CD4-positive, alpha-beta T cell (primary cell): ENCODE data around the gene SNAP91. TPM values are rescaled to one million over a fixed set of nuclear protein-coding genes. Genes with fewer than 3 reads are reported as not detected.

ENCODE experiments used
- ATAC-seq: fragments of 200-7000 bp; cut with Tn5 transposase; one replicate; pipeline ENCODE4 v1.10.0; 2022; ENCODE audit warnings: mild to moderate bottlenecking; ENCODE audit not compliant: poor library complexity
- CTCF ChIA-PET: fragments of 350-600 bp; sonication (Branson Sonifier 250); formaldehyde crosslinking; loops from one replicate; lab custom pipeline; 2021; ENCODE audit warnings: antibody characterized with exemption, inconsistent platforms; lab: Charles Lee
- POLR2A ChIA-PET: fragments of 350-600 bp; sonication (Branson Sonifier 250); formaldehyde crosslinking; loops from one replicate; lab custom pipeline; 2021; ENCODE audit warnings: antibody characterized with exemption, inconsistent platforms; lab: Charles Lee
- DNase-seq, 14 experiments: peaks; one replicate each; pipeline ENCODE4 v3.0.0-alpha.2; 2013 to 2020; ENCODE audit warnings: mixed read lengths in 2 of 14
- H3K27ac ChIP-seq, 2 donors: one replicate each; pipeline versions ENCODE4 v1.5.1 to v1.7.0; 2013; ENCODE audit warnings: low read length in 2 of 2, low read depth in 1 of 2, mild to moderate bottlenecking in 1 of 2
- H3K27me3 ChIP-seq, 2 experiments: 1 replicate in 1 of 2; 2 replicates in 1 of 2; pipeline versions ENCODE4 v1.6.1 to v1.7.0; 2013; ENCODE audit warnings: low read length in 2 of 2, control low read depth in 1 of 2, mild to moderate bottlenecking in 1 of 2, moderate library complexity in 1 of 2; ENCODE audit not compliant: insufficient read depth in 2 of 2, control insufficient read depth in 1 of 2
- H3K36me3 ChIP-seq: one replicate; pipeline ENCODE4 v1.6.1; 2013; ENCODE audit warnings: low read length, control low read depth; ENCODE audit not compliant: insufficient read depth
- H3K4me1 ChIP-seq: one replicate; pipeline ENCODE4 v1.6.1; 2013; ENCODE audit warnings: low read length, control low read depth; ENCODE audit not compliant: insufficient read depth
- H3K4me3 ChIP-seq: one replicate; pipeline ENCODE4 v1.5.1; 2013; ENCODE audit warnings: mild to moderate bottlenecking, low read length, moderate library complexity
- H3K9me3 ChIP-seq, 2 experiments: 1 replicate in 1 of 2; 2 replicates in 1 of 2; pipeline versions ENCODE4 v1.6.1 to v1.7.0; 2013; ENCODE audit warnings: low read length in 2 of 2, mild to moderate bottlenecking in 2 of 2, control low read depth in 1 of 2, moderate library complexity in 1 of 2; ENCODE audit not compliant: control insufficient read depth in 1 of 2, insufficient read depth in 1 of 2
- H3K27ac Mint-ChIP-seq: one replicate; pipeline ENCODE4 v1.8.0; 2020; ENCODE audit warnings: mixed read lengths
- H3K27me3 Mint-ChIP-seq: one replicate; pipeline ENCODE4 v1.8.0; 2021; ENCODE audit warnings: mixed read lengths
- H3K36me3 Mint-ChIP-seq: one replicate; pipeline ENCODE4 v1.8.0; 2021; ENCODE audit warnings: low read depth, mixed read lengths
- H3K4me1 Mint-ChIP-seq: one replicate; pipeline ENCODE4 v1.8.0; 2021; ENCODE audit warnings: low read depth, mixed read lengths
- H3K4me3 Mint-ChIP-seq: one replicate; pipeline ENCODE4 v1.8.0; 2020; ENCODE audit warnings: mild to moderate bottlenecking, mixed read lengths
- H3K9me3 Mint-ChIP-seq: one replicate; pipeline ENCODE4 v1.8.0; 2020; ENCODE audit warnings: mixed read lengths
- CTCF ChIP-seq: fragments of 200-600 bp; IDR thresholded peaks from one replicate; pipeline ENCODE4 v1.8.0; 2022; ENCODE audit warnings: antibody characterized with exemption, mild to moderate bottlenecking
- intact Hi-C, 2 experiments: fragments of 100-400 bp; cut with DNase I in 1 of 2; cut with micrococcal nuclease in 1 of 2; formaldehyde crosslinking; loops; one replicate each; pipeline versions ENCODE4 v1.15.1 to v1.9.0; 2023 to 2025; cut with DNase I, micrococcal nuclease
- total RNA-seq, 174 experiments: library from RNA in 2 of 174; stranded (reverse) in 2 of 174; gene quantifications; one replicate each; pipeline ENCODE4 v1.2.3 and lab custom pipeline; 2021 to 2026

The SNAP91 gene
- total RNA-seq, 2 experiments from 2014 or later: not detected

- POLR2A ChIA-PET: no interaction called here
- H3K36me3 ChIP-seq: no peaks in the 10 kb centered on the region
- DNase-seq (no peak), ATAC-seq (no peak)
- H3K9me3 ChIP-seq: no peaks in the 10 kb centered on the region
- Mint-ChIP-seq H3K36me3 (no peaks in the 10 kb centered on the region), H3K4me3 (no peak overlapping the region), H3K27ac (no peak overlapping the region), H3K9me3 (no peaks in the 10 kb centered on the region), H3K27me3 (peaks cover 4% of the 10 kb centered on the region), H3K4me1 (no peaks in the 10 kb centered on the region)
- H3K4me1 ChIP-seq: no peaks in the 10 kb centered on the region
- no peaks in the 10 kb centered on the region for H3K27me3 ChIP-seq
- TF ChIP-seq CTCF: no peak
- CTCF ChIA-PET: no interaction called here
- intact Hi-C loops: loop anchor here (10.0 kb wide), 1 partner anchor 611 kb away; the partner anchor contains the start of gene CEP162 (in 2 of the 2)
- H3K4me3 ChIP-seq: no peak overlapping the region
- no peak overlapping the region for H3K27ac ChIP-seq
Measured at GRCh38 chr6:83613378-83613777, 95.5 kb downstream of the SNAP91 start.

- no peak for TF ChIP-seq CTCF
- CTCF ChIA-PET: no interaction called here
Measured at GRCh38 chr6:83609248-83609647, 99.7 kb downstream of the SNAP91 start.

GRCh38 chr6:83605517-83605916 lies 103.4 kb downstream of the SNAP91 start:
- CTCF ChIA-PET: no interaction called here

More at GRCh38 chr6:83609248-83609647, 99.7 kb downstream of the SNAP91 start:
- Mint-ChIP-seq H3K36me3 (no peaks in the 10 kb centered on the region), H3K4me3 (no peak overlapping the region), H3K4me1 (no peaks in the 10 kb centered on the region), H3K9me3 (no peaks in the 10 kb centered on the region), H3K27me3 (peaks cover 4% of the 10 kb centered on the region), H3K27ac (no peak overlapping the region)
- no peaks in the 10 kb centered on the region for H3K4me1 ChIP-seq
- no peak overlapping the region for H3K27ac ChIP-seq
- no peaks in the 10 kb centered on the region for H3K27me3 ChIP-seq
- intact Hi-C loops: no loop called here
- ATAC-seq (no peak), DNase-seq (no peak)
- no peaks in the 10 kb centered on the region for H3K36me3 ChIP-seq
- H3K4me3 ChIP-seq: no peak overlapping the region
- POLR2A ChIA-PET: no interaction called here
- no peaks in the 10 kb centered on the region for H3K9me3 ChIP-seq

More at GRCh38 chr6:83605517-83605916, 103.4 kb downstream of the SNAP91 start:
- POLR2A ChIA-PET: no interaction called here
- Histone ChIP-seq H3K4me3 (no peak overlapping the region), H3K4me1 (no peaks in the 10 kb centered on the region), H3K27me3 (no peaks in the 10 kb centered on the region), H3K27ac (no peak overlapping the region), H3K36me3 (no peaks in the 10 kb centered on the region), H3K9me3 (no peaks in the 10 kb centered on the region)
- Mint-ChIP-seq H3K4me3 (no peak overlapping the region), H3K36me3 (no peaks in the 10 kb centered on the region), H3K27ac (no peak overlapping the region), H3K9me3 (no peaks in the 10 kb centered on the region), H3K4me1 (no peaks in the 10 kb centered on the region), H3K27me3 (peaks cover 4% of the 10 kb centered on the region)
- DNase-seq (no peak), ATAC-seq (no peak)
- no peak for TF ChIP-seq CTCF
- intact Hi-C loops: no loop called here
